ENCODE data around the gene TSPAN33. TPM values are rescaled to one million over a fixed set of nuclear protein-coding genes. Genes with fewer than 3 reads are reported as not detected.
"Not testable (repeated sequence)": the region's sequence is repeated elsewhere in the genome, so short reads cannot be mapped to it uniquely, and the experiment has no call there.

Gene TSPAN33
- total RNA-seq, 1 donor from 2014 or later = 13.8 TPM

- H3K27me3 Mint-ChIP-seq = no peaks in the 10 kb centered on the region
- H3K4me1 Mint-ChIP-seq (ENCODE audit: unreplicated experiment) = peaks cover 5% of the 10 kb centered on the region
- no peak overlapping the region for H3K4me3 Mint-ChIP-seq
- DNase-seq (ENCODE audit: extremely low spot score, unreplicated experiment) = no peak
- H3K27ac Mint-ChIP-seq = peak overlapping the region; percentile 66
- H3K36me3 Mint-ChIP-seq = peaks cover 9% of the 10 kb centered on the region
- H3K9me3 Mint-ChIP-seq = no peaks in the 10 kb centered on the region
- TF ChIP-seq CTCF (conservative IDR thresholded peaks at IDR 0.05) = no peak
Measured at GRCh38 chr7:129213828-129214227, 69.3 kb downstream of the TSPAN33 start.

GRCh38 chr7:129215691-129216090 lies 71.2 kb downstream of the TSPAN33 start:
- not testable (repeated sequence) for H3K27me3 Mint-ChIP-seq; H3K4me1 Mint-ChIP-seq (ENCODE audit: unreplicated experiment); H3K27ac Mint-ChIP-seq; H3K4me3 Mint-ChIP-seq; H3K9me3 Mint-ChIP-seq; DNase-seq (ENCODE audit: extremely low spot score, unreplicated experiment); H3K36me3 Mint-ChIP-seq

GRCh38 chr7:129216101-129216715 lies 71.7 kb downstream of the TSPAN33 start:
- H3K4me1 Mint-ChIP-seq (ENCODE audit: unreplicated experiment) = not testable (repeated sequence)

GRCh38 chr7:129216821-129217416 lies 72.4 kb downstream of the TSPAN33 start:
- not testable (repeated sequence) for DNase-seq (ENCODE audit: extremely low spot score, unreplicated experiment); H3K4me1 Mint-ChIP-seq (ENCODE audit: unreplicated experiment); H3K4me3 Mint-ChIP-seq; H3K27ac Mint-ChIP-seq; H3K27me3 Mint-ChIP-seq; H3K9me3 Mint-ChIP-seq; H3K36me3 Mint-ChIP-seq

More at GRCh38 chr7:129216101-129216715, 71.7 kb downstream of the TSPAN33 start:
- H3K27ac Mint-ChIP-seq; H3K27me3 Mint-ChIP-seq; H3K9me3 Mint-ChIP-seq; H3K4me3 Mint-ChIP-seq; H3K36me3 Mint-ChIP-seq; DNase-seq (ENCODE audit: extremely low spot score, unreplicated experiment): not testable (repeated sequence)

GRCh38 chr7:129218514-129219062 lies 74.1 kb downstream of the TSPAN33 start:
- peak; percentile 93 for TF ChIP-seq CTCF (conservative IDR thresholded peaks at IDR 0.05)
- Mint-ChIP-seq H3K4me1 (ENCODE audit: unreplicated experiment) (peaks cover 5% of the 10 kb centered on the region), H3K27me3 (no peaks in the 10 kb centered on the region), H3K27ac (no peak overlapping the region), H3K4me3 (no peak overlapping the region), H3K36me3 (peaks cover 5% of the 10 kb centered on the region), H3K9me3 (no peaks in the 10 kb centered on the region)
- DNase-seq (ENCODE audit: extremely low spot score, unreplicated experiment) = peak; percentile 82

GRCh38 chr7:129219166-129219565 lies 74.7 kb downstream of the TSPAN33 start:
- not testable (repeated sequence) for H3K4me1 Mint-ChIP-seq (ENCODE audit: unreplicated experiment); H3K36me3 Mint-ChIP-seq; H3K4me3 Mint-ChIP-seq; DNase-seq (ENCODE audit: extremely low spot score, unreplicated experiment); H3K27ac Mint-ChIP-seq; H3K27me3 Mint-ChIP-seq; H3K9me3 Mint-ChIP-seq

Other genes with a start within 250 kb of the TSPAN33 start
- gene KCP, start 234.0 kb upstream of the TSPAN33 start, total RNA-seq (ENCODE audit: low replicate concordance) = 1.3 and 4.2 TPM in 2 replicates
- 1.8 and 2.5 TPM in 2 replicates for gene IRF5, start 206.8 kb upstream of the TSPAN33 start, total RNA-seq (ENCODE audit: low replicate concordance)
- gene TNPO3, start 89.6 kb upstream of the TSPAN33 start, total RNA-seq (ENCODE audit: low replicate concordance) = 46.7 and 52.3 TPM in 2 replicates
- 38.6 and 94.9 TPM in 2 replicates for gene SMO, start 43.9 kb downstream of the TSPAN33 start, total RNA-seq (ENCODE audit: low replicate concordance)
- gene AHCYL2, start 80.3 kb downstream of the TSPAN33 start, total RNA-seq (ENCODE audit: low replicate concordance) = 15.7 and 27.8 TPM in 2 replicates